Measurements from ENCODE around the gene ACSL6. TPM values are rescaled to one million over a fixed set of nuclear protein-coding genes. Genes with fewer than 3 reads are reported as not detected.

ACSL6 gene
- total RNA-seq, 1 donor: not detected

DNA sequence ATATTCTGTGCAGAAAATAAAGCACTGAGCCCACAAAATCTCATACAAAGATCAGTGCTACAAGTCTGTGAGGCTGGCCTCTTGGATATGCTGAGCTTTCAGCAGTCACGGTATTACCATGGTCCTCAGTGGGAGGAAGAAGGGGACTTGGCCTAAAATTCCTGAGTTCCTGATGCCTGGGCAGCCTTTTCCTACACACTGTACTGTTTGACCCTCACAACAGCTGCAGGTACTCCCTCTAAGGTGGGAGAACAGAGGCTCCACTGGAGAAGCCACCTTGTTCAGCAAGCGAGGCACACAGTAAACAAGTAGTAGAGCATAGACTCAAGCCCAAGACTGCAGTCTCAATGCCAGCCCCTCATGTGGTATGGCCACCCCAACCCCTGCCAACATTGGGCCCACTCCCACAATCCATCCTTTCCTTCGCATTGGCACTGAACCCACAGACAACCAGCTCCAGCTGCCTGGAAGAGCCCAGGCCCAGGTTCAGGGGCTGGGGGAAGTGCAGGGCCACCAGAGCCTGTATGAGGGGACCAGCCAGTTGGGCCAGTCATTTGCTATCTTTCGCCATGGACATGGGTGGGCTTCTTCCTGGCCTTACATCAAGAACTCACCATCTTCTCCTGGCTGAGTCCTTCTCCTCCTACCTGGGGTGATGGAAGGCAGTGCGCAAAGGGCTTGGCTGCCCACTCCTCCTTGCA is 14.3 kb downstream of the ACSL6 start:
- no peak for DNase-seq (ENCODE audit: low read depth)
- no peak for TF ChIP-seq CTCF (IDR thresholded peaks at IDR 0.05; ENCODE audit: insufficient read depth, low read length)

DNA sequence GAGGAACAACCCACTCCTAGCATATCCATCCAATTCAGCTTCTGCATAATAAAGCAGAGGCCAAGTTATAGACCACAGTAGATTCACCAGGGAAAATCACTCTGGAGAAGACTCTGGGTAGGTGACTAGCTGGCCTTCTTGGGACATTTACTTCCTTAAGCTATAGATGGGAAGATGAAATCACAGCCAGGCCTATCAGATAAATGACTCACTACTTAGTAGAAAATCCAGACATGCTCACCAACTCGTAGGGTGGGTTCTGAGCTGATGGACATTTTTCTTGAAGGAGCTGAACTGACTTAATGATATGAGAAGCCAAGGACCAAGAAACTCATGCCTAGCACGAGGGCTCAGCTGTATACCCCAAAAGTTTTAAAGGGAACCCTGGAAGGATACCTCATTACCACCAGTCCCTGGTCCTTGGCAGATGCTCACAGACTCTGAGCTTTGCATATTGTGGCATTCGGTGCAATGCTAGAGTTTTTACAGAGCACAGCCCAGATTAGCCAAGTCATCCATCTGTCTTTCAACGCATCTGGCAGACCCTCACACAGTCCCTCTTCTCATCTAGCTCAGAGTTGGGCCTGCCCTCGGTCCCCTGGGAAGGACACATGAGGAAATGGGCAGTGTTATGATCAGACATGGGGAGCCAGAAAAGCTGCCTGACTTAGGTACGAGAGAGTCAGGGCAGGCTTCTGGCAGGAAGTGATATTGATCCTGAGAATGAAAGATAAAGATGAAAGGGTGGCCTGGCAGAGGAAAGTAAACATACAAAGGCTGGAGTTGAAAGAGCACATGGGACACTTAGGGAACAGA is 15.0 kb downstream of the ACSL6 start:
- no peak for TF ChIP-seq CTCF (IDR thresholded peaks at IDR 0.05; ENCODE audit: insufficient read depth, low read length)
- DNase-seq (ENCODE audit: low read depth): no peak
- H3K4me3 ChIP-seq (ENCODE audit: low read depth, low read length): no peak overlapping the region

More for the DNA sequence above, 14.3 kb downstream of the ACSL6 start:
- no peak overlapping the region for H3K4me3 ChIP-seq (ENCODE audit: low read depth, low read length)

DNA sequence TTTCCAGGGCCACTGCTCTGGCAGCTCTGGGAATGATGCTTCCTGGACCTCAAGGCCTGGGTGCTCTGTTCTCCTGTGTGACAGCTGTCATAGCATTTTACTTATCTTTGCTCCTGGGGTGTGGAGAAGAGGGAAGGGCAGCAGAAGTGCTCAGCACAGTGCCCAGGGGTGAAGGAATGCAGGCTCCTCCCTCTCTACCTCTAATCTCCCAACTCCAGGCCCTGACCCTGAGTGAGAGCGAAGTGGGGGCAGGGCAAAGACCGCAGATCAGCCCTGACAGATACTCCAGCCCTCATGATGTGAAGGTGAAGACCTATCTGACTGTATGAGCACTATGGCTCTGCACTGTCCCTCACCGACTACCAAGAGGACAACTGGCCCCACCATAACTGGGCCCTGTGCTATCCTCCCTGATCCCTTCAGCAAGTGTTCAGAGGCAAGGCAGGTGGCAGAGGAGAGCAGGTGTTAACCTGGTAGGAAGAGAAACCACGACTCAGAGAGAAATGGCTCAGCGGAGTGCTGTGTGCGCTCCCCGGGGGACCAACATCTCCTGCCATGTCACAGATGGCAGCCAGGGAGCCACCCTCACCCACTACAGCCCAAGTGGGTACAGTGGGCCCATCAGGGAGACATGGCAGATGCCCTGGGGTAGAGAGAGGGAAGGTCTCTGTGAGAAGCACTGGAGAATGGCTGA is 16.8 kb downstream of the ACSL6 start:
- TF ChIP-seq CTCF (IDR thresholded peaks at IDR 0.05; ENCODE audit: insufficient read depth, low read length): no peak
- H3K4me3 ChIP-seq (ENCODE audit: low read depth, low read length): no peak overlapping the region
- no peak for DNase-seq (ENCODE audit: low read depth)

DNA sequence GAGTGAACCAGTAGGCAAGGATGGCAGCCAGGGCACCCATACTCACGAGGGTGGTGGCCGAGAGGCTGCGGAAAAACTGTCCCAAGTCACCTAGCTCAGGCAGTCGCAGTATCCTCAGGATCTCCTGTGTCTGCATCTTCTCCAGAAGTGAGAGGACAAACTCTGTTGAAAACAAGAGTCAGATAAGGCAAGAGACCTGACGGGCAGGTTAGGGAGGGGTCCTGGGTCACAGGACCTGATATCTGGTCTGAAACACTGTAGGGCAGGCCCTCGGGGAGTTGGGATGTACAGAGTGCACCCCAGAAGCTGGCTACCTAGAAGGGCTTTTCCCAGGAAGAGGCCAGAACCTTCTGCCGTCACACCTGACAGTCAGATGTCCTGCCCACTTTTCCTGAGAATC is 17.4 kb downstream of the ACSL6 start:
- no peak for TF ChIP-seq CTCF (IDR thresholded peaks at IDR 0.05; ENCODE audit: insufficient read depth, low read length)
- DNase-seq (ENCODE audit: low read depth): no peak
- no peak overlapping the region for H3K4me3 ChIP-seq (ENCODE audit: low read depth, low read length)

DNA sequence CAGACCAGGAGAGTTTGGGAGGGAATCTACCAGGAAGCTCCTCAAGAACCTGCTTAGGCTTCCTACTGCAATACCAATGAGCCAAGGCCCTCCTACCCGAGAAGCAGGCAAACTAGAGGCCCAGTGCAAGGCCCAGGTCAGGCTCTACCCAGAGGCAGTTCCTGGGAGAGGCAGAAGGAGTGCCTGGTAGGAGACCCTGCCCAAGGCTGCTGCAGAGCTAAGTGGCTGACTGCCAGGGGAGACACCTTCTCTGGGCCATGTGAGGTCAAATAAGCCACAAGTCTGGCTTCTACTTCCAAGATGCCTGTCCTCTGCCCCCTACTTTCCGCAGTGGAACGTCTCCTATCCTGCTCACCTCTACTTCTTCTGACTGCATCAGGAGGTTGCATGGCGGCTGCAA is 17.8 kb downstream of the ACSL6 start:
- TF ChIP-seq CTCF (IDR thresholded peaks at IDR 0.05; ENCODE audit: insufficient read depth, low read length): no peak
- no peak for DNase-seq (ENCODE audit: low read depth)
- no peak overlapping the region for H3K4me3 ChIP-seq (ENCODE audit: low read depth, low read length)

- no peak overlapping the region for H3K4me3 ChIP-seq (ENCODE audit: low read depth, low read length)
- DNase-seq (ENCODE audit: low read depth): no peak
- TF ChIP-seq CTCF (IDR thresholded peaks at IDR 0.05; ENCODE audit: insufficient read depth, low read length): no peak
These were observed 19.1 kb downstream of the ACSL6 start for GRCh38 chr5:131992370-131992769.

Measured in fibroblast of the aortic adventitia (primary cell).